Measurements from ENCODE around the gene PLXNA4.

GRCh38 chr7:132109769-132110168 is 466.5 kb downstream of the PLXNA4 start:
- TF ChIP-seq CTCF (IDR thresholded peaks at IDR 0.05) (no peak), POLR2A (IDR thresholded peaks at IDR 0.05) (no peak), POLR2AphosphoS5 (IDR thresholded peaks at IDR 0.05) (no peak), EP300 (IDR thresholded peaks at IDR 0.05) (no peak)

Measured in gastroesophageal sphincter (tissue), 3 donors.